ENCODE results near the gene FBXO31.

Gene FBXO31

DNA sequence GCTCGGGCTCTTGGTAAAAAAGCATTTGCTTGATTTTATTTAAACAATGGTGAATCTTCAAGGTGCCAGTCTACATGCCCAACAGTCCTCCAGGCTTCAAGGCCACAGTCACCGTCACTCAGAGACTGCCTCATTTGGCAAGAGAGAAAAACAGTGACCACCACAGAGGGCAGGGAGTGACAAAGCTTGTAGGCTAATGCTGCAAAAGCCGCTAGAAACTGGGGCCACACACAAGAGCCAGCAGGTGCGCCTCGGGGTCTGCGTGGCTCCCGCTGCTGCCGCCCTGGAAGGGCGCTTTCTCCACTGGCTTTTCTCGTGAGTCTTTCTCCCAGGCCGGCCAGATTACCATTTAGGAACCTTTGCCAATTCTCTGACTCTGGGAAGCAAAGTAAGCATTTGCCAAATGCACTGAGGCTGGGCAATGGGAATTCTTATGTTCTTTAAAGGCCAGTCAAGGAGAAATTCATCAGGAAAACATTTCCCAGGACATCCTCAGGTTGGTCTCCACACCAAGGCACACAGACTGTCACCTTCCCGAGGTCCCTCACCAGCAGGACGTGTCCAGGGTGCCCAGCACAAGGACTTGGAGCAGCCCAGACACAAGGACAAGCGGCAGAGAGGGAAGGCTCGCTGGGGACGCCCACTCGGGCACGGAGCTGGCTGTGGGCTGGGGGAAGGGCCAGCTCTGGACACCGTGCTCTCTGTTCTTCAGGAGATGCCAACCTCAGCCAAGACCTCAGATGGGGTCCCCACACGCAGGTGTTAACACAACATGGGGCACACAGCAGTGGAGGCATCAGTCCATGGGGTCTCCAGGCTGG is 53.9 kb downstream of the FBXO31 start:
- in situ Hi-C loops (cut with HindIII; ENCODE audit: low sequenced_read_pairs): no loop called here
- no peak overlapping the region for H3K4me3 ChIP-seq (ENCODE audit: low read depth, low read length)
- TF ChIP-seq, protein P1, sequence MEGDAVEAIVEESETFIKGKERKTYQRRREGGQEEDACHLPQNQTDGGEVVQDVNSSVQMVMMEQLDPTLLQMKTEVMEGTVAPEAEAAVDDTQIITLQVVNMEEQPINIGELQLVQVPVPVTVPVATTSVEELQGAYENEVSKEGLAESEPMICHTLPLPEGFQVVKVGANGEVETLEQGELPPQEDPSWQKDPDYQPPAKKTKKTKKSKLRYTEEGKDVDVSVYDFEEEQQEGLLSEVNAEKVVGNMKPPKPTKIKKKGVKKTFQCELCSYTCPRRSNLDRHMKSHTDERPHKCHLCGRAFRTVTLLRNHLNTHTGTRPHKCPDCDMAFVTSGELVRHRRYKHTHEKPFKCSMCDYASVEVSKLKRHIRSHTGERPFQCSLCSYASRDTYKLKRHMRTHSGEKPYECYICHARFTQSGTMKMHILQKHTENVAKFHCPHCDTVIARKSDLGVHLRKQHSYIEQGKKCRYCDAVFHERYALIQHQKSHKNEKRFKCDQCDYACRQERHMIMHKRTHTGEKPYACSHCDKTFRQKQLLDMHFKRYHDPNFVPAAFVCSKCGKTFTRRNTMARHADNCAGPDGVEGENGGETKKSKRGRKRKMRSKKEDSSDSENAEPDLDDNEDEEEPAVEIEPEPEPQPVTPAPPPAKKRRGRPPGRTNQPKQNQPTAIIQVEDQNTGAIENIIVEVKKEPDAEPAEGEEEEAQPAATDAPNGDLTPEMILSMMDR (IDR thresholded peaks at IDR 0.05; ENCODE audit: low read depth, low read length): no peak
- DNase-seq (ENCODE audit: low read depth, low spot score): no peak

DNA sequence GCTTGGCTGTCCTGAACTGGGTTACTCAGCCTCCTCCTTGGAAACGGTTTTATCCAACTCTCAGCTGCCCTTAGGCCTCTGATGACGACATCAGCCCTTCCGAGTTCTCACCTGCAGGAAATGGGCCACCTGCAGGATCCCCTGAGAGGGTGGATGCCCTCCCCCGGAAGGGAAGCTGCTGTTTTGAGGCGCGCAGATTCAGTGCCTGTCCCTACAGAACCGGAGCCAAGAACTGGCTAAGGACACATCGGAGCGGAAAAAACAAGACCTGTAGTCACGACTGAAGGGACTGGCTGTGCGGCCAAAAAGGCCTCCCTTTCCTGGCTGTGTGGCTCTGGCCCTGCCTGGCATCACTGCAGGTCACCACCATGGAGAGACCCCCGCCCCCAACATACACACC is 54.7 kb downstream of the FBXO31 start:
- no peak overlapping the region for H3K4me3 ChIP-seq (ENCODE audit: low read depth, low read length)
- no peak for DNase-seq (ENCODE audit: low read depth, low spot score)
- TF ChIP-seq, protein P1 (IDR thresholded peaks at IDR 0.05; ENCODE audit: low read depth, low read length): no peak
- in situ Hi-C loops (cut with HindIII; ENCODE audit: low sequenced_read_pairs): no loop called here

- TF ChIP-seq, protein P1 (IDR thresholded peaks at IDR 0.05; ENCODE audit: low read depth, low read length): no peak
- no peak for DNase-seq (ENCODE audit: low read depth, low spot score)
- no peak overlapping the region for H3K4me3 ChIP-seq (ENCODE audit: low read depth, low read length)
- in situ Hi-C loops (cut with HindIII; ENCODE audit: low sequenced_read_pairs): no loop called here
Measured at GRCh38 chr16:87327798-87328495, 55.6 kb downstream of the FBXO31 start.

- DNase-seq (ENCODE audit: low read depth, low spot score): no peak
- in situ Hi-C loops (cut with HindIII; ENCODE audit: low sequenced_read_pairs): no loop called here
- no peak overlapping the region for H3K4me3 ChIP-seq (ENCODE audit: low read depth, low read length)
- TF ChIP-seq, protein P1 (IDR thresholded peaks at IDR 0.05; ENCODE audit: low read depth, low read length): no peak
Measured at GRCh38 chr16:87326151-87326571, 57.4 kb downstream of the FBXO31 start.

DNA sequence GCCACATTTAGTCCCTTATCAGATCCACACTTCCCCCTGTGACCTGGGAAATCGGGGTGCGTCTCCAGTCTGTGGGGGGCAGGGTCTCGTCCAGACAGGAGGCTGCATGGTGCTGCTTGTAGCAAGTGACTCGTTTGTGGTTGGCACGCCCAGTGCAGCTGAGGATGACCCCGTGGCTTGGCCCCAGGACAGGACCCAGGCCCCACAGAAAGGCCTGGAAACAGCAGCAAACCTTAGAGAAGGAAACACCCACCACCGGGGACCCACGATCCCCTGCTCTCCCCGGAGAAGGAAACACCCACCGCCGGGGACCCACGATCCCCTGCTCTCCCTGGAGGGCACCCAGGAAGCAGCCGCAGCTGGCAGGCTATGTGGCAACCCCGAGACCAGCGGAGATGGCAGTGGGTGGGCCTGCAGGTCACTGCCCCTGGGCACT is 58.1 kb downstream of the FBXO31 start:
- DNase-seq (ENCODE audit: low read depth, low spot score): no peak
- TF ChIP-seq, protein P1 (IDR thresholded peaks at IDR 0.05; ENCODE audit: low read depth, low read length): no peak
- H3K4me3 ChIP-seq (ENCODE audit: low read depth, low read length): no peak overlapping the region
- in situ Hi-C loops (cut with HindIII; ENCODE audit: low sequenced_read_pairs): no loop called here

DNA sequence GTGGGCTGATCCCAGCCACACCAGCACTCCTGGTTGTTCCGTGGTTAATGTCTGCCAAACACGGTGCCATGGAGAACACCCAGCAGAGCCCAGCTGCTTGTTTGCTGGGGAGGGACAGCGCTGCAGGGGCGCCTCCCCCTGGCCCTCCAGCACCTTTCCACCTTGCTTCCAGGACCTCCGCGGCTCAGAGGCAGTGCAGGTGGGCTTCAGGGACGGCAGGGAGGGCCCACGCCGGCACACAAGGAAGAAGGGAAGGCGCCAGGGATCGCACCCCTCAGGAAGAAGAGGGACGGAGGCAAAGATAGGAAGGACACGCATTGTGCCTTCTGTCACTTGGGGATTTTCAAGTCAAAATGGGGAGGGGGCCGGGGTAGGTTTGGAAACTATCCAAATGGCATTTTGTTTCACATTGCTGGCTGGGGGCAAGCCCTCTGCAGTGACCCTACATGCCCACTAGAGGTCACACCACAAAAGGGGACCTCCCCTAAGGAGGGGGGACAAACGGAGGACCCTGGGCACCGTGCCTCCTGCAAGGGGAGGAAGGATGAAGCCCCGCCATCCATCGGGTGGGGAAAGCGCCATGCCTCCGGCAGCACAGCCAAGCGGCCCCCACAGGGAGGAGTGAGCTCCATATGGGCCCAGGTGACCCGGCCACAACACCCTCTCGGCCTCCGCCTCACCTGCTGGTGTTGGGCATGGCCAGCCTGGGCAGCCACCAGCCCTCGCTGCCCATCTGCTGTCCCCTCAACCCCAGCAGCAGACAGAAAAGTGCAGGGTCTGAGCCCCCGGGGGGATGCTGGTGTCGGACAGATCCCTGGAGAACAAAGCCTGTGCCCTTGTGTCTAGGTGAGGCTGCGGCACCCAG is 58.9 kb downstream of the FBXO31 start:
- TF ChIP-seq, protein P1 (IDR thresholded peaks at IDR 0.05; ENCODE audit: low read depth, low read length): peak; percentile 90
- in situ Hi-C loops (cut with HindIII; ENCODE audit: low sequenced_read_pairs): no loop called here
- no peak for DNase-seq (ENCODE audit: low read depth, low spot score)
- no peak overlapping the region for H3K4me3 ChIP-seq (ENCODE audit: low read depth, low read length)
